ENCODE results near the gene MRE11.

DNA sequence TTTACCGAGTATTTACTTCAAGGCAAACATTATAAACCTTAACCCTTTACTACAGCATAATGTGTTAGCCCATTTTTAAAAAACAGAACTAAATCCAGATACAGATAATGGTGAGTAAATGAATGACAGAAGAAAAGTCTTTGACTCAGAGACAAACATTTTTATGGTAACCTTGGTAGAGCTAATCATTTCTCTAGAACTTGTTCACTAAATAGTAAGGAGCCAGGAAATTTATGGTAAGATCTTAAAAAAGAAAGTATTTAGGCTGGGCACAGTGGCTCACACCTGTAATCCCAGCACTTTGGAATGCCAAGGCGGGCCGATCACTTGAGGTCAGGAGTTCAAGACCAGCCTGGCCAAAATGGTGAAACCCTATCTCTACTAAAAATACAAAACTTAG lies 38.6 kb upstream of the MRE11 start:
- TF ChIP-seq GATA2 (IDR thresholded peaks at IDR 0.05; ENCODE audit: low read depth, low read length) = no peak
- TF ChIP-seq GATA3 (IDR thresholded peaks at IDR 0.05; ENCODE audit: low read depth, low read length) = no peak

Measured in SH-SY5Y (cell line).